ENCODE data around the gene PLXDC2.

DNA sequence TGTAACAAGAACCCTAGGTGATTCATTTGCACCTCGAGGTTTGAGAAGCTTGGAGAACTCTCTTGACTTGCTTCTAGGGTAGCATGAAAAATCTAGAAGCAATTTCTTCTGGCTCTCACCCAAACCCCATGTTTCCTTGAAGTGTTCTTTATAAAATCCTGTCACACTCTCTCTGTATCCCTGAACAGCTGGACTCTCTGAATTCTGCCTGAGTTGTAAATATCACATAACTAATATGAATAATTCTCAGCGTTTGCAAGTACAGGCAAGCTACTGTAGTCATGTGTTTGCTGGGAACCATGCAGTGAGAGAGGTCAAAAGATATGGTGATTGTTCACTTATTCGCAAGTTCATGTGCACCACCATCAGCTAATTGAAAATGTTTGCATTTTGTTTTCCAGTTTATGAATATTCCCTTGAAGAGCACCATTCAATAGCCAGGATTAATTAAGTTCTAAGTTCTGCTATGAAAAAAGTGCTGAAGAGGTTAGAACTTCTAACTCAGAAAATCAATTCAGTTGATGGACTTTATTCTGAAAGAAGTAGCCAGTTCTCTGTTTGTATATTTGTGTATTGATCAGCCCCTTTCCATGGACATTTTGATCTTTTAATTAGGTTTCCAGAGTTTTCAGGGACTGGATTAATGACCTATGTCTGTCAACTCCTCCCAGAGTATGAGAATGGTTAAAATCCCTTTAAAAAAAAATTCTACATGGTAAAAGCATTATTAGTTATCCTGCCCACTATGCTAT is 243.0 kb downstream of the PLXDC2 start:
- TF ChIP-seq POLR2A (IDR thresholded peaks at IDR 0.05; ENCODE audit: borderline replicate concordance, extremely low read depth, insufficient read depth, insufficient read length) (no peak), EZH2 (IDR thresholded peaks at IDR 0.05) (no peak), POLR2AphosphoS5 (IDR thresholded peaks at IDR 0.05; ENCODE audit: low read depth, low read length) (no peak), JUND (IDR thresholded peaks at IDR 0.05) (no peak)
- TF ChIP-seq, protein P1, sequence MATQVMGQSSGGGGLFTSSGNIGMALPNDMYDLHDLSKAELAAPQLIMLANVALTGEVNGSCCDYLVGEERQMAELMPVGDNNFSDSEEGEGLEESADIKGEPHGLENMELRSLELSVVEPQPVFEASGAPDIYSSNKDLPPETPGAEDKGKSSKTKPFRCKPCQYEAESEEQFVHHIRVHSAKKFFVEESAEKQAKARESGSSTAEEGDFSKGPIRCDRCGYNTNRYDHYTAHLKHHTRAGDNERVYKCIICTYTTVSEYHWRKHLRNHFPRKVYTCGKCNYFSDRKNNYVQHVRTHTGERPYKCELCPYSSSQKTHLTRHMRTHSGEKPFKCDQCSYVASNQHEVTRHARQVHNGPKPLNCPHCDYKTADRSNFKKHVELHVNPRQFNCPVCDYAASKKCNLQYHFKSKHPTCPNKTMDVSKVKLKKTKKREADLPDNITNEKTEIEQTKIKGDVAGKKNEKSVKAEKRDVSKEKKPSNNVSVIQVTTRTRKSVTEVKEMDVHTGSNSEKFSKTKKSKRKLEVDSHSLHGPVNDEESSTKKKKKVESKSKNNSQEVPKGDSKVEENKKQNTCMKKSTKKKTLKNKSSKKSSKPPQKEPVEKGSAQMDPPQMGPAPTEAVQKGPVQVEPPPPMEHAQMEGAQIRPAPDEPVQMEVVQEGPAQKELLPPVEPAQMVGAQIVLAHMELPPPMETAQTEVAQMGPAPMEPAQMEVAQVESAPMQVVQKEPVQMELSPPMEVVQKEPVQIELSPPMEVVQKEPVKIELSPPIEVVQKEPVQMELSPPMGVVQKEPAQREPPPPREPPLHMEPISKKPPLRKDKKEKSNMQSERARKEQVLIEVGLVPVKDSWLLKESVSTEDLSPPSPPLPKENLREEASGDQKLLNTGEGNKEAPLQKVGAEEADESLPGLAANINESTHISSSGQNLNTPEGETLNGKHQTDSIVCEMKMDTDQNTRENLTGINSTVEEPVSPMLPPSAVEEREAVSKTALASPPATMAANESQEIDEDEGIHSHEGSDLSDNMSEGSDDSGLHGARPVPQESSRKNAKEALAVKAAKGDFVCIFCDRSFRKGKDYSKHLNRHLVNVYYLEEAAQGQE (IDR thresholded peaks at IDR 0.05; ENCODE audit: low read depth) = no peak

All from HCT116 (cell line).